GM21529 (cell line): Measurements from ENCODE around the gene PDE2A.
"Not testable (repeated sequence)": the region's sequence is repeated elsewhere in the genome, so short reads cannot be mapped to it uniquely, and the experiment has no call there.

Experiments
- ATAC-seq: cut with Tn5 transposase; IDR thresholded peaks from one replicate; pipeline ENCODE4 v1.9.1; 2021; ENCODE audit not compliant: unreplicated experiment

PDE2A gene

GRCh38 chr11:72555014-72555522 lies 119.2 kb downstream of the PDE2A start:
- not testable (repeated sequence) for ATAC-seq

GRCh38 chr11:72553706-72554105 lies 120.5 kb downstream of the PDE2A start:
- no peak for ATAC-seq

GRCh38 chr11:72552399-72552910 lies 121.8 kb downstream of the PDE2A start:
- no peak for ATAC-seq

GRCh38 chr11:72551571-72551970 lies 122.7 kb downstream of the PDE2A start:
- ATAC-seq, result no peak

- ATAC-seq, result no peak
Measured at GRCh38 chr11:72548463-72548862, 125.8 kb downstream of the PDE2A start.

- ATAC-seq, result no peak
Measured at GRCh38 chr11:72546866-72547265, 127.4 kb downstream of the PDE2A start.

- ATAC-seq, result no peak
Measured at GRCh38 chr11:72544589-72544988, 129.6 kb downstream of the PDE2A start.

GRCh38 chr11:72543849-72544542 lies 130.2 kb downstream of the PDE2A start:
- ATAC-seq, result no peak

GRCh38 chr11:72541257-72541974 lies 132.8 kb downstream of the PDE2A start:
- ATAC-seq, result no peak

- ATAC-seq, result no peak
Measured at GRCh38 chr11:72537051-72537450, 137.2 kb downstream of the PDE2A start.

GRCh38 chr11:72535194-72535547 lies 139.1 kb downstream of the PDE2A start:
- ATAC-seq, result no peak

GRCh38 chr11:72534371-72535193 lies 139.6 kb downstream of the PDE2A start:
- no peak for ATAC-seq

GRCh38 chr11:72529068-72529467 lies 145.2 kb downstream of the PDE2A start:
- no peak for ATAC-seq

GRCh38 chr11:72528121-72528520 lies 146.1 kb downstream of the PDE2A start:
- no peak for ATAC-seq
